HK-2 (cell line): Measurements from ENCODE around the gene CTCF.

ENCODE experiments used
- DNase-seq: peaks from one replicate; pipeline ENCODE4 v3.0.0-alpha.2; 2018; ENCODE audit not compliant: unreplicated experiment

CTCF gene

GRCh38 chr16:67664871-67665270 lies 102.5 kb downstream of the CTCF start:
- DNase-seq = no peak

- DNase-seq = no peak
Measured at GRCh38 chr16:67665598-67665997, 103.3 kb downstream of the CTCF start.

GRCh38 chr16:67666032-67666551 lies 103.8 kb downstream of the CTCF start:
- peak; percentile 50 for DNase-seq

- peak; percentile 73 for DNase-seq
Measured at GRCh38 chr16:67666559-67667452, 104.5 kb downstream of the CTCF start, which contains the start of the genes C16orf86 and ENKD1. Gene C16orf86, plus strand, starts transcription at chr16:67666814. Its CDS starts 157 bp downstream, at chr16:67666971. Gene ENKD1, minus strand, starts transcription at chr16:67666750. Its CDS starts 308 bp downstream, at chr16:67666442.

- peak; percentile 22 for DNase-seq
Measured at GRCh38 chr16:67667453-67667816, 105.1 kb downstream of the CTCF start.

GRCh38 chr16:67667817-67668494 lies 105.6 kb downstream of the CTCF start:
- DNase-seq = peak; percentile 89

GRCh38 chr16:67668495-67669157 lies 106.3 kb downstream of the CTCF start:
- DNase-seq = no peak

GRCh38 chr16:67669499-67670101 lies 107.3 kb downstream of the CTCF start:
- DNase-seq = no peak

GRCh38 chr16:67672306-67672705 lies 110.0 kb downstream of the CTCF start:
- DNase-seq = no peak

- peak; percentile 57 for DNase-seq
Measured at GRCh38 chr16:67672739-67673662, 110.7 kb downstream of the CTCF start.

GRCh38 chr16:67673712-67674580 lies 111.6 kb downstream of the CTCF start:
- no peak for DNase-seq

GRCh38 chr16:67674851-67675578 lies 112.7 kb downstream of the CTCF start:
- no peak for DNase-seq

- no peak for DNase-seq
Measured at GRCh38 chr16:67675579-67675935, 113.2 kb downstream of the CTCF start.

GRCh38 chr16:67675999-67676398 lies 113.7 kb downstream of the CTCF start:
- DNase-seq = no peak

- DNase-seq = no peak
Measured at GRCh38 chr16:67676516-67676915, 114.2 kb downstream of the CTCF start.

GRCh38 chr16:67676939-67677338 lies 114.6 kb downstream of the CTCF start:
- DNase-seq = no peak

GRCh38 chr16:67677712-67678111 lies 115.4 kb downstream of the CTCF start:
- DNase-seq = no peak

GRCh38 chr16:67678354-67679023 lies 116.2 kb downstream of the CTCF start:
- DNase-seq = no peak
